Caco-2 (cell line): ENCODE data around the gene MR1. TPM values are rescaled to one million over a fixed set of nuclear protein-coding genes. Genes with fewer than 3 reads are reported as not detected.
A peak's percentile ranks its signal among the peaks of the same experiment; 100 is the strongest.

Source experiments
- BruUV-seq: library from RNA; stranded (reverse); fragments of 400-500 nt; replicated peaks from 2 replicates; lab custom pipeline; 2021; lab: Mats Ljungman, UMichigan
- CTCF ChIA-PET: fragments of 300-600 bp; sonication (Branson Sonifier 250); formaldehyde crosslinking; loops from one replicate; lab custom pipeline; 2022; ENCODE audit warnings: antibody characterized with exemption; lab: Charles Lee
- POLR2A ChIA-PET: fragments of 300-600 bp; sonication (Branson Sonifier 250); formaldehyde crosslinking; loops from one replicate; lab custom pipeline; 2022; ENCODE audit warnings: antibody characterized with exemption; lab: Charles Lee
- DNase-seq, 2 experiments: peaks; one replicate each; pipeline versions ENCODE4 v3.0.0 to v3.0.0-alpha.2; 2020 to 2022
- H3K27me3 ChIP-seq: replicated peaks from 2 replicates; pipeline ENCODE4 v1.6.0; 2011; ENCODE audit warnings: low read length; ENCODE audit not compliant: control insufficient read depth, insufficient read depth
- H3K36me3 ChIP-seq: 2 replicates; pipeline ENCODE4 v1.5.1; 2011; ENCODE audit warnings: low read length; ENCODE audit not compliant: control insufficient read depth, insufficient read depth
- H3K4me1 ChIP-seq: fragments of 250-450 bp; sonication (Bioruptor Pico); 2 replicates; pipeline ENCODE4 v1.5.1; 2020; ENCODE audit warnings: mild to moderate bottlenecking
- H3K4me3 ChIP-seq: 2 replicates; pipeline ENCODE4 v1.5.1; 2011; ENCODE audit warnings: low read depth, mild to moderate bottlenecking, control low read depth, low read length
- H3K9me3 ChIP-seq: fragments of 250-450 bp; sonication (Bioruptor Pico); 2 replicates; pipeline ENCODE4 v1.5.1; 2020; ENCODE audit warnings: mild to moderate bottlenecking, moderate library complexity
- H3K27ac Mint-ChIP-seq: one replicate; pipeline ENCODE4 v1.8.0; 2022; ENCODE audit warnings: mixed read lengths; ENCODE audit not compliant: unreplicated experiment
- H3K27me3 Mint-ChIP-seq: one replicate; pipeline ENCODE4 v1.8.0; 2022; ENCODE audit warnings: mixed read lengths; ENCODE audit not compliant: insufficient read depth, unreplicated experiment
- H3K36me3 Mint-ChIP-seq: one replicate; pipeline ENCODE4 v1.8.0; 2022; ENCODE audit warnings: mild to moderate bottlenecking, mixed read lengths; ENCODE audit not compliant: insufficient read depth, unreplicated experiment
- H3K4me1 Mint-ChIP-seq: one replicate; pipeline ENCODE4 v1.8.0; 2022; ENCODE audit warnings: low read depth, mixed read lengths; ENCODE audit not compliant: unreplicated experiment
- H3K4me3 Mint-ChIP-seq: one replicate; pipeline ENCODE4 v1.8.0; 2022; ENCODE audit warnings: mild to moderate bottlenecking, moderate library complexity, mixed read lengths; ENCODE audit not compliant: unreplicated experiment
- H3K9me3 Mint-ChIP-seq: one replicate; pipeline ENCODE4 v1.8.0; 2022; ENCODE audit warnings: mixed read lengths; ENCODE audit not compliant: unreplicated experiment
- CTCF ChIP-seq, 2 experiments: fragments of 200-600 bp in 1 of 2; IDR thresholded peaks; 1 replicate in 1 of 2; 2 replicates in 1 of 2; pipeline versions ENCODE4 v1.5.1 to v1.8.0; 2011 to 2022; ENCODE audit warnings: antibody characterized with exemption in 1 of 2, control low read depth in 1 of 2, inconsistent platforms in 1 of 2, low read depth in 1 of 2, low read length in 1 of 2, mild to moderate bottlenecking in 1 of 2, moderate library complexity in 1 of 2; ENCODE audit not compliant: insufficient read depth in 1 of 2, severe bottlenecking in 1 of 2, unreplicated experiment in 1 of 2
- intact Hi-C: fragments of 100-400 bp; cut with micrococcal nuclease; formaldehyde crosslinking; loops from one replicate; pipeline ENCODE4 v1.10.0; 2022; ENCODE audit not compliant: unreplicated experiment
- total RNA-seq: library from RNA; stranded (reverse); gene quantifications from 2 replicates; pipeline ENCODE4 v1.2.3, GENCODE V29; 2022

The MR1 gene
- total RNA-seq, 1 experiment from 2014 or later, result 2.5 TPM

DNA sequence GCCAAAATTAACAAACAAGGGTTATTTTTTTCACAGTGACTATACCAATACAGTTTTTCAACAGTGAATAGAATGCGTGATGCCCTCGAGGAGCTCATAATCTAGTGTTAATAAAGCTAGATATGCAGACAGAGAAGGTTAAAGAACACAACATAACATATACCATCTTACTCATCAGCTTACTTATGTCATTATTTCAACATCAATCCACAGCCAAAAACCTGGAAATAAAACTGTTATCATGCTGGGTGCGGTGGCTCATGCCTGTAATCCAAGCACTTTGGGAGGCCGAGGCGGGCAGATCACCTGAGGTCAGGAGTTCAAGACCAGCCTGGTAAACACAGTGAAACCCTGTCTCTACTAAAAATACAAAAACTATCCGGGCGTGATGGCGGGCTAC, 17.2 kb upstream of the MR1 start:
- H3K9me3 Mint-ChIP-seq, result no peaks in the 10 kb centered on the region
- CTCF ChIA-PET, result no interaction called here
- BruUV-seq, result no TSS peak

GRCh38 chr1:181018901-181019681, 14.7 kb upstream of the MR1 start:
- Mint-ChIP-seq H3K36me3 (peaks cover 25% of the 10 kb centered on the region), H3K9me3 (no peaks in the 10 kb centered on the region), H3K4me3 (no peak overlapping the region), H3K27ac (no peak overlapping the region), H3K27me3 (peaks cover 3% of the 10 kb centered on the region), H3K4me1 (peaks cover 8% of the 10 kb centered on the region)
- TSS peak; percentile 3 for BruUV-seq
- Histone ChIP-seq H3K4me1 (0 out of 2 replicates have a peak, but pooled peaks cover 5% of the 10 kb centered on the region), H3K36me3 (no peaks in the 10 kb centered on the region), H3K27me3 (no peaks in the 10 kb centered on the region), H3K9me3 (no peaks in the 10 kb centered on the region), H3K4me3 (no peak overlapping the region)
- ChIA-PET CTCF (no interaction called here), POLR2A (interaction anchor here (0.7 kb wide), 1 partner anchor 73 kb away, joined by 3 read pairs; no protein-coding TSS in a partner anchor)
- TF ChIP-seq CTCF (IDR thresholded peaks at IDR 0.05; ENCODE audit: insufficient read depth in 1 of 2, low read depth in 1 of 2, low read length in 1 of 2, severe bottlenecking in 1 of 2, unreplicated experiment in 1 of 2), result no peak
- intact Hi-C loops, result no loop called here
- DNase-seq, result no peak

More for the DNA sequence above, 17.2 kb upstream of the MR1 start:
- DNase-seq, result no peak
- no peak overlapping the region for H3K4me3 Mint-ChIP-seq
- Histone ChIP-seq H3K27me3 (no peaks in the 10 kb centered on the region), H3K4me1 (peaks cover 11% of the 10 kb centered on the region; the same call in 1 of the 2 replicates), H3K4me3 (no peak overlapping the region), H3K9me3 (no peaks in the 10 kb centered on the region), H3K36me3 (no peaks in the 10 kb centered on the region)
- TF ChIP-seq CTCF (IDR thresholded peaks at IDR 0.05; ENCODE audit: insufficient read depth in 1 of 2, low read depth in 1 of 2, low read length in 1 of 2, severe bottlenecking in 1 of 2, unreplicated experiment in 1 of 2), result no peak
- POLR2A ChIA-PET, result no interaction called here
- H3K36me3 Mint-ChIP-seq, result peaks cover 15% of the 10 kb centered on the region
- H3K4me1 Mint-ChIP-seq, result peaks cover 19% of the 10 kb centered on the region
- H3K27me3 Mint-ChIP-seq, result no peaks in the 10 kb centered on the region
- no peak overlapping the region for H3K27ac Mint-ChIP-seq
- intact Hi-C loops, result no loop called here

DNA sequence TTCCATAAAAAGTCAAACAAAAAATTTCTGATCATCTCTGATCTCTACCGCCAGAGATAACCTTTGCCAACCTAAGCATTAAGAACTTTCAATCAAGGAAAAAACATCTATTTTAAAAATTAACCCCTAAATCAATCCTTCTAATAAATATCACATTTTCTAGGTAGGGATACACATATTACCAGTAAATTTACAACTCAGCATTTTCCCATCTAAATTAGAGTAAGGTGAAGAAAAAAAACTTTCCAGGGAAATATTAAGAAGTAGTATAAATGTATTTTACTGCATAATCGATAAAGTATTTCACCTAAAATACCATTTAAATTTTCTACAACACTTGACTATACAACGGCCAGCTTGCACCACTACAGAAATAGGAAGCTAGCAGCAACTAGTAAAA, 12.6 kb upstream of the MR1 start:
- CTCF ChIA-PET, result no interaction called here
- no peak for TF ChIP-seq CTCF (IDR thresholded peaks at IDR 0.05; ENCODE audit: insufficient read depth in 1 of 2, low read depth in 1 of 2, low read length in 1 of 2, severe bottlenecking in 1 of 2, unreplicated experiment in 1 of 2)
- Histone ChIP-seq H3K4me3 (peak overlapping the region; percentile 81), H3K36me3 (no peaks in the 10 kb centered on the region), H3K9me3 (no peaks in the 10 kb centered on the region), H3K27me3 (no peaks in the 10 kb centered on the region), H3K4me1 (0 out of 2 replicates have a peak, but pooled peaks cover 5% of the 10 kb centered on the region)
- Mint-ChIP-seq H3K27ac (peak overlapping the region; percentile 96), H3K4me3 (peak overlapping the region; percentile 90), H3K27me3 (peaks cover 3% of the 10 kb centered on the region), H3K9me3 (no peaks in the 10 kb centered on the region), H3K36me3 (peaks cover 25% of the 10 kb centered on the region), H3K4me1 (peaks cover 8% of the 10 kb centered on the region)
- intact Hi-C loops, result loop anchor here (5.0 kb wide), 2 partner anchors 139 to 519 kb away; partner anchors contain the start of gene ACBD6
- POLR2A ChIA-PET, result interaction anchor here (1.0 kb wide), 1 partner anchor 98 kb away, joined by 3 read pairs; no protein-coding TSS in a partner anchor
- BruUV-seq, result no TSS peak
- DNase-seq, result no peak
